Measurements from ENCODE around the gene SLX4IP.

The SLX4IP gene

GRCh38 chr20:10635476-10636208, 200.5 kb downstream of the SLX4IP start:
- DNase-seq: no peak

DNA sequence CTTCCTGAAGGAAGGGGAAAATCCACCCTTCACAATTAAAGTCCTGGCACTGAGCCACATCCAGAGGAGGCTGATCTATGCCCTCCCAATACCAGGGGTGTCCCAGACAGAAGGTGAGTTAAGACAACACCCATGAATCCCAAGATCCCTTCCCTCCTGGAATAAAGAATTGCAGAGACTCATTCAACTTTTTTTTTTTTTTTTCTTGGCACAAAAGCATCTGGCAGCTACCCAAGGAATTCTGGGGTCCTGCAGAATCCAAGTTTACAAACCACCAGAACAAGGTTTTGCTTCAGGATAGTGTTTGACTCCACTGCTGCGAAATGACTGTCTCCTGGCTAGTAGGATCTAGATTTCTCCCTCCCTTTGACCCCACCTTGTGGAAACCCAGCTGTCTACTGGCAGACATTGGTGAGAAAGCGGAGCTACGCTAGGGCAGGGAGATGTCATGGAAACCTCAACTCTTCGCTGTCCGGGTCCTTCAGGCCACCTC, 201.3 kb downstream of the SLX4IP start:
- peak in 1 of 14 donors; percentile 11 for DNase-seq

DNA sequence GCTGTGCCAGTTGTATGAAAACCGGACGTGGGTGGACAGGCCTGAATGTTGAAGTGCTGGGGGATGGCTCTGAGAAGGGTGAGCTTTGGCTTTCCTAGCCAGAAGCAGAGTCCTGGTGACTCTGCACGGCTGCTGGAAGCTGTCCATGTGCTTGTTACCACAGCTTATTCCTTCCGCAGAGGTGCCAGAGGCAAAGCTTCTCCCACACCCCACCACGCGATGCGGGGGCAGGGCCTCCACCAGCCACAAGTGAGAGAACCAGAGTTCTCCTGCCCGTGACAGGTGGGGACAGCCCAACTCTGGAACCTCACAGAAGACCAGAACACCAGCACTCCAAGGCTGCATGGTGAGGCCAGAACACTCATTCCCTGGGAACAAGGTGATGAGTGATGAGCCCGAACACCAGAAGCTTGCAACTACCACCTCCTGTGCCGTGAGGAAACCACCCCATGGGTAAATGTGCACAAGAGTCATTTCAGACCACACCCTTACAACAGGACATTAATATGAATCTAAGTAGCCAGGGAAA, 202.0 kb downstream of the SLX4IP start:
- DNase-seq: peak in 1 of 14 donors; percentile 15

DNA sequence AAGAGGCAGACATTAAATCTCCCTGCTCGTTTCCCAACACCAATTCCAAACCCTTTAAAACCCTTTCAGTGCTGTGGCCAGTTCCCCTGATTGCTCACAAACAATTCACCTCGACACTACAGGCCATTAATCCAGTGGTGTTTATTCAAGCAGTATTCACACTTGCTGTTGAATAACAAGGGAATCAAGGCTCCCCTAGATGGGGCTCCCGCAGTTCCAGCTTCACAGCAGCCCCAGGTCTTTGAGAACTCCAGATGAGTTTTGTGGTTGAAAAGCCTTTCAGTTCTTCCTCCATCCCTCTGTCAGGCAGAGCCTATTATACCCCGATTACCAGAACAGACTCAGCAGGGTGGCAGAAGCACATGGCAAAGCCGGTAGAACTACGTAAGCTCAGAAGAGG, 202.5 kb downstream of the SLX4IP start:
- no peak for DNase-seq

GRCh38 chr20:10639077-10639736, 204.1 kb downstream of the SLX4IP start:
- DNase-seq: peak in 1 of 14 donors; percentile 63

- peak in 6 of 14 donors; percentile 15 to 42 (median 32) for DNase-seq
These were observed 204.8 kb downstream of the SLX4IP start for GRCh38 chr20:10639737-10640556.

DNA sequence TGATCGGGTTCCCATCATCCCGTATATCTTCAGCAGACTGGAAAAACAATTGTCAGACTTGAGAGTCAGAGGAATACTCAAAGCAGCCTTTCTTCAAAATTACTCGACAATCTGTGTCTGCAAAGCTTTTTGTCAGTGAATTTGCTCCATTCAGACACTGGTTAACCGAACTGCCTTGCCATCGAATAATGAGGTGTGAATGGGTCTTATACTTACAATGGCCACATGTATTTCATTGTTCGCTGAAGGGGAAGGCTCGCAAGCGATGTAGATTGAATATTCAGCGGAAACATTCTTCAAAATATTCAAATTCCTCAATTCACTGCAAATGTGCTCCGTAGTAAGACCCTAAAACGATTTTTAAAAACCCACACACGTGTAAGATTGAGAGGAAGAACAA, 205.8 kb downstream of the SLX4IP start:
- no peak for DNase-seq

DNA sequence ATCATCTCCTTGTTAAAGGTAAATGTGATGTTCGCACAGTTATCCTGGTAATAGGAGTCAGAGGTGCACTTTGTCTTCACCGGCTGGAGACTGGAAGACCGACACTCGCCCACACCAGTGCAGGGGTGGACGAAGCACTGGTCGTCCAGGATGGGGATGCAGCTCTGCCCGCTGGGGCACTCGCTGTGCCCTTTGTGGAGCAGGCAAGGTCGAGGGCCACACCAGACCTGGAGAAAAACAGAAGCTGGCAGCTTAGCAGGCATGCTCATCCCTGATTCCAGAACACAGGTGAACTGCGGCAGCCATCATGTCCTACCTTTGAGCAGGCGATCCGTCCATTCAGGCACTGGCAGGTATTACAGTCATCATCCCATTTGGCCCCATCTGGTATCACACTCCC, 206.4 kb downstream of the SLX4IP start:
- no peak for DNase-seq

- DNase-seq: no peak
These were observed 206.8 kb downstream of the SLX4IP start for GRCh38 chr20:10641893-10642292.

DNA sequence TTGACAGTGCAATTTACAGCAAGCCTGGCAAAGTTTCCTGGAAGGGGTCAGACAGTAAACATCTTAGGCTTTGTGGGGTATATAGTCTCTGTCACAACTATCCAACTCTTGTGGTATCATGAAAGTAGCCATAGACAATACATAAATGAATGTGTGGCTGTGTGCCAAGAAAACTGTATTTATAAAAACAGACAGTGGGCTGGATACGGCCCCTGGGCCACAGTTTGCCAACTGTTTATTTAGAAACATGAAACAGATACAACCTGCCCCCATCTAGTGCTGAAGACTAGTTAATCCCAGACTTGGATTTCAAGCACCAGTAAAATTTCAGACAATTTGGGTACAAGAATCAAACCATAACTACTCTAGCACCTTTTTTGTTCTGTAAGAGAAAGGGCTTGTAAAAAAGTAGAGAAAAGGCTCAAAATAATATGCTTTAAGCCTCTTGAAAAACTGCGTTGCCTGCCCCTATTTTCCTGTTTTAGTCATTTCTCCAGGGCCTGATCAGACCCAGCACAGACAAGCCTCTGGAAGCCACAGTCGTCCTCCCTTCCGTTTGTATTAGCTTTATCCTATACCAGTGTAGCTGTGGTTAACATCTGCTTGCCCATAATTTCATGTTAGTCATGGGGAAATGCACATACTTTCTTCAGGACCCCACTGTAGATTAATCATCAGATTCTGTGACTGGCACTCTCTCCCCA, 207.9 kb downstream of the SLX4IP start:
- DNase-seq: no peak

DNA sequence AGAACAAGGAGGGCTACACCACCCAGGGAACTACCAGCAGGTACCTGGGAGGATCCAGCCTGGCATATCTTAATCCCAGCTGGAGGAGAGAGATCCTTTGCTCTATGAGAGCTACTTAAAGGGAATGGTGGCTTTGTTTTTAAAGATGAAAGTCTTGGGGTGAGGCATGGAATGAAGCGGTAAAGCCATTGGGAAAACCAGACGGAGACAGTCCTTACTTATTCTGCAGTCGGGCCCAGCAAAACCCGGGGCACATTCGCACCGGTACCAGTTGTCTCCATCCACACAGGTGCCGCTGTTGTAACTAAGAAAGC, 208.4 kb downstream of the SLX4IP start:
- DNase-seq: no peak

DNA sequence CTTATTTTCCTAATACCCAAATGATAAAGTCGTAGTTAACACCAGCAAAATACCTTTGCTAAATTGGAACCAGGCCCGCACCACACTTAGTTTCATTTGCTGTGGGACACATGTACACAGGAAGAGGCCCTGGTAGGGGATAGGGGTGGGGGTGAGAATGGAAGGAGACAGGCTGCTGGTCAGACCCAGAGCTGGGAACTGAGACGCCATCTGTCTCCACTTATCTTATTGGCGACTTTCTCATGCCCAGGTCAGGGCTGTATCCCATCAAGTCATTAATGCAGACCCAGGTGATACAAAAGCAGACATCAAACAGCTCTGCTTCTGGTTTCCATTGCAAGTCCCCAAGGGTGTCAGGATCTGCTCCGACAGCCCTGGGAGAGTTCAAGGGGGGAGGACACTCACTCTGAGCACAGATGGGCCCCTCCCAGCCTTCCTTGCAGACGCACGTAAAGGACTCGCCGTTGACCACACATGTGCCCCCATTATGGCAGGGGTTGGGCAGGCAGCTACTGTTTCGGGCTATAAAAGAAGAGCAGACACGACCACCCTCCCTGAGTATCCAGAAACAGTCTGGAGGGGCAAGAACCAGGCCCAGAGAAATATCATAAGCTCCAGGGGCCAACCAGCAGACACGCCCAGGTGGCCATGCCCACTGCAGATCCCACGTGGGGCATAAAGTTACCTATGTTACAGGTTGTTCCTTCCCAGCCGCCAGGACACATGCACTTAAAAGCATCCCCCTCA, 209.5 kb downstream of the SLX4IP start:
- DNase-seq: no peak

DNA sequence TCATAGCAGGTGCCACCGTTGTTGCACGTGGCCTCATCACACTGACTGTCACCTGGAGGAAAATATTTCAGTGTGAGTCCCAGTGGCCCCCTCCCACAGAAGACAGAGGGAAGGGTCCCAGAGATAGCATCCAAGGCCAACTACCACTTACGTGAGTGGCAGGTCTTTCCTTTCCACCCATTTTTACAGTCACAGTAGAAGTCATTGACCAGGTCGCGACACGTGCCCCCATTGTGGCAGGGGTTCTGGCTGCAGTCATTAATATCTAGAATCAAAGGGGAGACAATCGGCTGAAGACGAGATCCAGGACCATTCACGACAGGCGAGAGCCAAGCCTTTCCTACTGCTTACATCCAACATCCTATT, 210.1 kb downstream of the SLX4IP start:
- no peak for DNase-seq

DNA sequence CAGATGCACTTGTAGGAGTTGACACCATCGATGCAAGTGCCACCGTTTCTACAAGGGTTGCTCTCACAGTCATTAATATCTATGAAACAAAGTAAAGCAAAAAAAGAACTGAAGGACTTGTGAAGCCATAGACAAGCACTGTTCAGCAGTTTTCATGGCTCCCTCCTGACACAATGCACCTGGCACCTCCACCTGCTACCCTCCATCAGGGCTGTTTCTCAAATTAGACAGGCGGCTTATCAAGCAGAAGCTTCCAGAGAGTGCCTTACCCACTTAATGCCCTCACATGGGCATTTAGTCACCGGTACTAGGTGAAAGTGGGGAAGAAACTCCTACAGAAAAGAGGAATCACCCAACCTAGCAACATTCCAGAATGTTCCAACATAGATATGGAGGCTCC, 210.9 kb downstream of the SLX4IP start:
- DNase-seq: no peak

GRCh38 chr20:10646886-10647420, 211.8 kb downstream of the SLX4IP start:
- DNase-seq: no peak

- DNase-seq: no peak
These were observed 212.4 kb downstream of the SLX4IP start for GRCh38 chr20:10647471-10647870.

GRCh38 chr20:10647909-10648308, 212.8 kb downstream of the SLX4IP start:
- no peak for DNase-seq

GRCh38 chr20:10648651-10649050, 213.5 kb downstream of the SLX4IP start:
- no peak for DNase-seq

GRCh38 chr20:10649080-10649796, 214.1 kb downstream of the SLX4IP start:
- DNase-seq: peak in 1 of 14 donors; percentile 8

DNA sequence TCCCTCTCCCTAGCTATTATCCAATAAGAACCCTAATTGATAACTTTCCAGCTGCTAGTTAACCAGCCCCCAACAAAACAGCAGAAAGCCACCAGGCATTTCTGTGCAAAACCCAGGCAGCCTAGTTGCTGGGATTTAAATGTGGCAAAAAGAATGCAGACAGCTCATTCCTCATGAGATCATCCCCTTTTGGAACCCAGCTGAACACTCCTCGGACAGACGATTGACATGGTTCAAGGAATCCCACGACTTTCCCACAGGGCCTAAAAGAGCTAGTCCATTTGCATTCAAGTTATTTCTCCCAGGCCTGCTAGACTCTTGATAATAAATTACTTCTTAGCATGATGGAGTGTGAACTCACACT, 214.7 kb downstream of the SLX4IP start:
- no peak for DNase-seq

Measured in C1 segment of cervical spinal cord (tissue), 14 donors.